Fibroblast of lung (primary cell): ENCODE data around the gene BTBD2. TPM values are rescaled to one million over a fixed set of nuclear protein-coding genes. Genes with fewer than 3 reads are reported as not detected.

ENCODE experiments used
- DNase-seq, 2 donors: peaks; one replicate each; pipeline versions ENCODE4 v3.0.0 to v3.0.0-alpha.2; 2010; ENCODE audit warnings: low read depth in 2 of 2
- H2AFZ ChIP-seq: 2 replicates; pipeline ENCODE4 v1.5.1; 2012; ENCODE audit warnings: low read length, control low read depth, inconsistent platforms
- H3K27ac ChIP-seq: 2 replicates; pipeline ENCODE4 v1.5.1; 2011; ENCODE audit warnings: low read length, control low read depth; ENCODE audit not compliant: insufficient read depth
- H3K27me3 ChIP-seq: 2 replicates; pipeline ENCODE4 v1.5.1; 2011; ENCODE audit warnings: mild to moderate bottlenecking, low read length; ENCODE audit not compliant: control insufficient read depth, insufficient read depth
- H3K36me3 ChIP-seq: 2 replicates; pipeline ENCODE4 v1.5.1; 2011; ENCODE audit warnings: low read length; ENCODE audit not compliant: control insufficient read depth, insufficient read depth
- H3K4me1 ChIP-seq: 2 replicates; pipeline ENCODE4 v1.5.1; 2011; ENCODE audit warnings: low read length; ENCODE audit not compliant: control insufficient read depth, insufficient read depth; ENCODE audit errors: extremely low read depth
- H3K4me2 ChIP-seq: 2 replicates; pipeline ENCODE4 v1.5.1; 2011; ENCODE audit warnings: low read length, control low read depth; ENCODE audit not compliant: insufficient read depth; ENCODE audit errors: extremely low read depth
- H3K4me3 ChIP-seq, 4 experiments: fragments of 200-600 bp in 1 of 4; sonication (generic) in 1 of 4; replicated peaks in 1 of 4; 2 replicates each; pipeline ENCODE4 v1.5.1; 2011 to 2016; ENCODE audit warnings: low read length in 4 of 4, low read depth in 3 of 4, mild to moderate bottlenecking in 3 of 4, control low read depth in 2 of 4, inconsistent platforms in 1 of 4, mixed read lengths in 1 of 4; ENCODE audit not compliant: insufficient read depth in 1 of 4; ENCODE audit errors: control extremely low read depth in 1 of 4
- H3K79me2 ChIP-seq: 2 replicates; pipeline ENCODE4 v1.5.1; 2012; ENCODE audit warnings: mild to moderate bottlenecking, low read length, inconsistent platforms; ENCODE audit not compliant: control insufficient read depth, insufficient read depth
- H3K9ac ChIP-seq: 2 replicates; pipeline ENCODE4 v1.5.1; 2011; ENCODE audit warnings: mild to moderate bottlenecking, low read length, control low read depth; ENCODE audit not compliant: insufficient read depth
- H3K9me3 ChIP-seq: 2 replicates; pipeline ENCODE4 v1.5.1; 2012; ENCODE audit warnings: low read depth, low read length; ENCODE audit not compliant: control insufficient read depth, insufficient read depth
- H4K20me1 ChIP-seq: 2 replicates; pipeline ENCODE4 v1.5.1; 2011; ENCODE audit warnings: low read length; ENCODE audit not compliant: control insufficient read depth, insufficient read depth; ENCODE audit errors: extremely low read depth
- CTCF ChIP-seq, 2 donors: IDR thresholded peaks in 1 of 2; conservative IDR thresholded peaks in 1 of 2; 1 replicate in 1 of 2; 2 replicates in 1 of 2; pipeline ENCODE4 v1.5.1; 2011 to 2012; ENCODE audit warnings: low read length in 2 of 2, control low read depth in 1 of 2, inconsistent platforms in 1 of 2, low read depth in 1 of 2, mild to moderate bottlenecking in 1 of 2
- EZH2 ChIP-seq: IDR thresholded peaks from 2 replicates; pipeline ENCODE4 v1.5.1; 2012; ENCODE audit warnings: low read length, control low read depth, mild to moderate bottlenecking; ENCODE audit errors: missing control alignments
- polyA plus RNA-seq, 2 donors: library from polyadenylated mRNA; depleted of rRNA in 1 of 2; stranded (reverse) in 1 of 2; unstranded in 1 of 2; fragments of >200 nt; gene quantifications; 2 replicates each; pipeline ENCODE4 v1.2.1, GENCODE V29; 2011 to 2012; ENCODE audit warnings: missing spikeins in 1 of 2
- total RNA-seq: library from RNA; depleted of rRNA; stranded (reverse); fragments of >200 nt; gene quantifications from 2 replicates; pipeline ENCODE4 v1.2.1, GENCODE V29; 2014

BTBD2 gene
- total and polyA plus RNA-seq, 2 donors (not counting 1 experiment from before 2014, with no cell fraction given): 14.0 to 70.2 TPM

DNA sequence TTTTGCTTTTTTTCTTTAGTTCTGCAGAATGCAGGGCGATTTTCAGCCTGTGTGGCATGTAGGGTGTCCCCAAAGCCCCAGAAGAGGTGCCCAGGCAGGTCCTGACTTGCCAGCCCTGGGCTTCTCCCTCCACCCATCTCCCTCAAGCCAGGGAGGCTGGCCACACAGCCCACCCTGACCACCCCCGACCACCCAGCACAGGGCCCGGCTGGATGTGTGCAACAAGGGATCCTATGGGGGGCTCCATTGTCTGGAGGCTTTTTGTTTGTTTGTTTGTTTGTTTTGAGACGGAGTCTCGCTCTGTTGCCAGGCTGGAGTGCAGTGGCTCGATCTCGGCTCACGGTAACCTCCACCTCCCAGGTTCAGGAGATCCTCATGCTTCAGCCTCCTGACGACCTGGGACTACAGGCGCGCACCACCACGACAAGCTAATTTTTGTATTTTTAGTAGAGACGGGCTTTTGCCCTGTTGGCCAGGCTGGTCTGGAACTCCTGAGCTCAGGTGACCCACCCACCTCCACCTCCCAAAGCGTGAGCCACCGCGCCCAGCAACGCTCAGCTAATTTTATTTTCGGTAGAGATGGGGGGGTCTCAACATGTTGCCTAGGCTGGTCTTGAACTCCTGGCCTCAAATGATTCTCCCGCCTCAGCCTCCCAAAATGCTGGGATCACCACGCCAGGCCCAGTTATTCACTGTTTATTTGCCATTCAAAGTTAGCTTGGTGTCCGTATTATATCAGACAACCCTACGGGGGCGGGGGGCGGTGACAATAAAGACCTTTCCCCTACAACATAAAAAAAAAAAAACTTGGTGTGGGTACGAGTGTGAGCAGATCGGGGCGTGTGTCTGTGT, 43.3 kb upstream of the BTBD2 start:
- Histone ChIP-seq H3K4me3 (no peak overlapping the region), H3K4me2 (no peak overlapping the region), H3K9me3 (no peaks in the 10 kb centered on the region), H3K79me2 (no peaks in the 10 kb centered on the region), H2AFZ (no peak overlapping the region), H3K36me3 (no peaks in the 10 kb centered on the region), H4K20me1 (no peaks in the 10 kb centered on the region), H3K27ac (peak overlapping the region; percentile 95), H3K4me1 (peaks cover 31% of the 10 kb centered on the region), H3K9ac (no peak overlapping the region), H3K27me3 (no peaks in the 10 kb centered on the region)
- TF ChIP-seq EZH2: no peak
- TF ChIP-seq CTCF (conservative IDR thresholded peaks at IDR 0.05 in 1 of 2, IDR thresholded peaks at IDR 0.05 in 1 of 2; ENCODE audit: low read depth in 1 of 2, low read length in 2 of 2): no peak
- no peak for DNase-seq

DNA sequence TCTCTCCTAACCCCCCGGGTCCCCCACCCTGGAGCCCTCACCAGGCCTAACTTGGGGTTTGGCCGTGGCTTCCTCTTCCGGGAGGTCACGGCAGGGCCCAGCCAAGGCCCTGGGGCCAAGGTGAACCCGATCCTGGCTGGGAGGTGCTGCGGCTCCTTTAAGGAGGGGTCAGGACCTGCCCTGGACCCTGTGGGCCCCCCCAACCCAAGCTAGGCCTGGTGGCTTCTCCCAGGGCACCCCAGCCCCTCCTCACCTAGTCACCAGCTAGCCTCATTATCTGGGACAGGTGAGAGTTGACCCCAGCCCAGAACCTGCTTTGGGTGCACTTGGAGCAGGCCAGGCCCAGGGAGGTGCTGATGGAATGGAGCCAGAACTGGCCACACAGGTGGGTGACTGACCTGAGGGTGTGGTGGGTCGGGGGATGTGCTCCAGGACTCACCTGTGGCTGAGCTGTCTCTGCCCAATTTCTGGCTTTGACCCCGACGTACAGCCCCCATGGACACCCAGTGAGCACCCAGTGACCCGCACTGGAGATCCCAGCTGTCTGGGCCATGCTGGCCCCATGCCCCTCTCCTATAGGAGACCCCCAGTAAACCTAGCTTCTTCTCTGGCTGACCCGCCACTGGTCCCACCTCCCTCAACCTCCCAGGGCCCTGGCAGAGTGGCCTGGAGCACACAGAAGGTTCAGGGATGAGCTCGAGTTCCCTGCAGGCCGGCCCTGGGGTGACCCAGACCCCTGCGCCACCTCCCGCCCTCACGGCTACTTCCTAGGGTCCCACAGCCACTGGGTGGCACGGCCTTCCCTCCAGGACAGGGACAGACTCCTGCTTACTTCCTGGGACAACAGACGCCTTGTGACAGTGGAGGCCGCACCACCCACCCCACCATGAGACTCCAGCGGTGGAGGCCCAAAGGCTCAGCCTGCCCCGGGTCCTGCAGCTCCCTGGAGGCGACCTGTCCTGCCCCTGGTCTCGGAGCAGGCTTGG, 42.3 kb upstream of the BTBD2 start:
- Histone ChIP-seq H3K79me2 (no peaks in the 10 kb centered on the region), H2AFZ (no peak overlapping the region), H3K9ac (no peak overlapping the region), H3K27ac (no peak overlapping the region), H3K27me3 (no peaks in the 10 kb centered on the region), H3K4me3 (no peak overlapping the region), H3K4me2 (no peak overlapping the region), H3K9me3 (no peaks in the 10 kb centered on the region), H3K36me3 (no peaks in the 10 kb centered on the region), H4K20me1 (no peaks in the 10 kb centered on the region), H3K4me1 (peaks cover 31% of the 10 kb centered on the region)
- DNase-seq: no peak
- no peak for TF ChIP-seq CTCF (conservative IDR thresholded peaks at IDR 0.05 in 1 of 2, IDR thresholded peaks at IDR 0.05 in 1 of 2; ENCODE audit: low read depth in 1 of 2, low read length in 2 of 2)
- TF ChIP-seq EZH2: no peak

- no peak for TF ChIP-seq CTCF (conservative IDR thresholded peaks at IDR 0.05 in 1 of 2, IDR thresholded peaks at IDR 0.05 in 1 of 2; ENCODE audit: low read depth in 1 of 2, low read length in 2 of 2)
- TF ChIP-seq EZH2: no peak
- Histone ChIP-seq H3K9ac (no peak overlapping the region), H3K4me3 (no peak overlapping the region), H3K36me3 (no peaks in the 10 kb centered on the region), H3K79me2 (no peaks in the 10 kb centered on the region), H3K27ac (no peak overlapping the region), H3K27me3 (no peaks in the 10 kb centered on the region), H4K20me1 (no peaks in the 10 kb centered on the region), H2AFZ (no peak overlapping the region), H3K4me2 (no peak overlapping the region), H3K4me1 (peaks cover 28% of the 10 kb centered on the region), H3K9me3 (no peaks in the 10 kb centered on the region)
- no peak for DNase-seq
Measured at GRCh38 chr19:2056837-2057192, 41.3 kb upstream of the BTBD2 start.
